Smooth muscle cell (in vitro differentiated cells): Measurements from ENCODE around the gene PLXNA2. TPM values are rescaled to one million over a fixed set of nuclear protein-coding genes. Genes with fewer than 3 reads are reported as not detected.

Experiments
- DNase-seq: peaks from one replicate; lab custom pipeline; 2025; ENCODE audit not compliant: unreplicated experiment; lab: John Stamatoyannopoulos, UW
- H2AFZ ChIP-seq: fragments of 200-600 bp; sonication (generic); 2 replicates; pipeline ENCODE4 v1.6.0; 2016; ENCODE audit warnings: antibody characterized with exemption, low read depth, mild to moderate bottlenecking
- H3F3A ChIP-seq: fragments of 200-600 bp; sonication (generic); 2 replicates; pipeline ENCODE4 v1.6.0; 2017; ENCODE audit warnings: antibody characterized with exemption, low read depth
- H3K27ac ChIP-seq: fragments of 200-600 bp; sonication (generic); 2 replicates; pipeline ENCODE4 v1.5.1; 2016; ENCODE audit warnings: low read depth, mild to moderate bottlenecking
- H3K27me3 ChIP-seq: fragments of 200-600 bp; sonication (generic); 2 replicates; pipeline ENCODE4 v1.6.1; 2016; ENCODE audit warnings: low read depth, mild to moderate bottlenecking
- H3K36me3 ChIP-seq: fragments of 200-600 bp; sonication (generic); 2 replicates; pipeline ENCODE4 v1.5.1; 2016; ENCODE audit warnings: low read depth
- H3K4me1 ChIP-seq: fragments of 200-600 bp; sonication (generic); 2 replicates; pipeline ENCODE4 v1.5.1; 2016; ENCODE audit warnings: low read depth
- H3K4me2 ChIP-seq: fragments of 200-600 bp; sonication (generic); 2 replicates; pipeline ENCODE4 v1.6.0; 2016; ENCODE audit warnings: mild to moderate bottlenecking
- H3K4me3 ChIP-seq: fragments of 200-600 bp; sonication (generic); 2 replicates; pipeline ENCODE4 v1.5.1; 2016; ENCODE audit warnings: mild to moderate bottlenecking
- H3K79me2 ChIP-seq: fragments of 200-600 bp; sonication (generic); 2 replicates; pipeline ENCODE4 v1.6.0; 2016; ENCODE audit warnings: low read depth, mild to moderate bottlenecking
- H3K9ac ChIP-seq: fragments of 200-600 bp; sonication (generic); 2 replicates; pipeline ENCODE4 v1.6.0; 2016; ENCODE audit warnings: low read depth
- H3K9me3 ChIP-seq: fragments of 200-600 bp; sonication (generic); replicated peaks from 2 replicates; pipeline ENCODE4 v1.5.1; 2016; ENCODE audit warnings: low read depth
- H4K20me1 ChIP-seq: fragments of 200-600 bp; sonication (generic); 2 replicates; pipeline ENCODE4 v1.6.0; 2016; ENCODE audit warnings: low read depth
- WGBS: methylation state at CpG from one replicate; pipeline ENCODE4 v1.1.7; 2016; ENCODE audit warnings: low lambda C conversion rate; 5-methylcytosine and 5-hydroxymethylcytosine counted together
- polyA plus RNA-seq: library from polyadenylated mRNA; unstranded; fragments of >200 nt; fragmentation: Nextera tagmentation; extraction: Ambion mirVana; gene quantifications from 2 replicates; pipeline ENCODE4 v1.2.1, GENCODE V29; 2016
- total RNA-seq: library from RNA; depleted of rRNA; stranded (reverse); fragments of >200 nt; gene quantifications from 2 replicates; pipeline ENCODE4 v1.2.3, GENCODE V29; 2014
- TF ChIP-seq, protein P1 (sequence below): fragments of 200-600 bp; sonication (generic); IDR thresholded peaks from 2 replicates; pipeline ENCODE4 v1.5.1; 2017; ENCODE audit warnings: borderline replicate concordance, mild to moderate bottlenecking, antibody characterized with exemption; ENCODE audit not compliant: insufficient read depth, poor library complexity, severe bottlenecking

Gene PLXNA2
- total and polyA plus RNA-seq, 2 experiments from 2014 or later, result 8.2 to 8.7 TPM

DNA sequence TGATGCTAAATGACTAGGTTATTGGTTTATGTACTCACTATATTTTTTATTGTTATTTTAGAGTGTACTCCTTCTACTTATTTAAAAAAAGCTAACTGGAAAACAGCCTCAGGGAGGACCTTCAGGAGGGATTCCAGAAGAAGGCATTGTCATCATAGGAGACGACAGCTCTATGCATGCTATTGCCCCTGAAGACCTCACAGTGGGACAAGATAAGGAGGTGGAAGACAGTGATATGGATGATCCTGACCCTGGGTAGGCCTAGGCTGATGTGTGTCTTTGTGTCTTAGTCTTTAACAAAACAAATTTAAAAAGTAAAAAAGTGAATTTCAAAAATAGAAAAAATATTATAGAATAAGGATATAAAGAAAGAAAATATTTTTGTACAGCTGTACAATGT lies 177.6 kb downstream of the PLXNA2 start:
- Histone ChIP-seq H3K9ac (no peak overlapping the region), H3F3A (no peaks in the 10 kb centered on the region), H4K20me1 (no peaks in the 10 kb centered on the region), H3K36me3 (no peaks in the 10 kb centered on the region), H3K27ac (no peak overlapping the region), H3K27me3 (no peaks in the 10 kb centered on the region), H3K4me2 (no peak overlapping the region), H3K9me3 (no peaks in the 10 kb centered on the region), H3K4me1 (no peaks in the 10 kb centered on the region), H3K4me3 (no peak overlapping the region), H2AFZ (no peak overlapping the region), H3K79me2 (no peaks in the 10 kb centered on the region)
- DNase-seq, result no peak
- TF ChIP-seq, protein P1, sequence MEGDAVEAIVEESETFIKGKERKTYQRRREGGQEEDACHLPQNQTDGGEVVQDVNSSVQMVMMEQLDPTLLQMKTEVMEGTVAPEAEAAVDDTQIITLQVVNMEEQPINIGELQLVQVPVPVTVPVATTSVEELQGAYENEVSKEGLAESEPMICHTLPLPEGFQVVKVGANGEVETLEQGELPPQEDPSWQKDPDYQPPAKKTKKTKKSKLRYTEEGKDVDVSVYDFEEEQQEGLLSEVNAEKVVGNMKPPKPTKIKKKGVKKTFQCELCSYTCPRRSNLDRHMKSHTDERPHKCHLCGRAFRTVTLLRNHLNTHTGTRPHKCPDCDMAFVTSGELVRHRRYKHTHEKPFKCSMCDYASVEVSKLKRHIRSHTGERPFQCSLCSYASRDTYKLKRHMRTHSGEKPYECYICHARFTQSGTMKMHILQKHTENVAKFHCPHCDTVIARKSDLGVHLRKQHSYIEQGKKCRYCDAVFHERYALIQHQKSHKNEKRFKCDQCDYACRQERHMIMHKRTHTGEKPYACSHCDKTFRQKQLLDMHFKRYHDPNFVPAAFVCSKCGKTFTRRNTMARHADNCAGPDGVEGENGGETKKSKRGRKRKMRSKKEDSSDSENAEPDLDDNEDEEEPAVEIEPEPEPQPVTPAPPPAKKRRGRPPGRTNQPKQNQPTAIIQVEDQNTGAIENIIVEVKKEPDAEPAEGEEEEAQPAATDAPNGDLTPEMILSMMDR, result no peak
- 89% methylated on average over 1 of the region's 1 CpG for WGBS

GRCh38 chr1:208065862-208066261 lies 178.3 kb downstream of the PLXNA2 start:
- Histone ChIP-seq H3K9me3 (no peaks in the 10 kb centered on the region), H4K20me1 (no peaks in the 10 kb centered on the region), H3K4me1 (no peaks in the 10 kb centered on the region), H3K27ac (no peak overlapping the region), H3K27me3 (no peaks in the 10 kb centered on the region), H3F3A (no peaks in the 10 kb centered on the region), H3K4me2 (no peak overlapping the region), H3K4me3 (no peak overlapping the region), H3K9ac (no peak overlapping the region), H3K79me2 (no peaks in the 10 kb centered on the region), H3K36me3 (no peaks in the 10 kb centered on the region), H2AFZ (no peak overlapping the region)
- no peak for DNase-seq
- TF ChIP-seq, protein P1, result no peak

DNA sequence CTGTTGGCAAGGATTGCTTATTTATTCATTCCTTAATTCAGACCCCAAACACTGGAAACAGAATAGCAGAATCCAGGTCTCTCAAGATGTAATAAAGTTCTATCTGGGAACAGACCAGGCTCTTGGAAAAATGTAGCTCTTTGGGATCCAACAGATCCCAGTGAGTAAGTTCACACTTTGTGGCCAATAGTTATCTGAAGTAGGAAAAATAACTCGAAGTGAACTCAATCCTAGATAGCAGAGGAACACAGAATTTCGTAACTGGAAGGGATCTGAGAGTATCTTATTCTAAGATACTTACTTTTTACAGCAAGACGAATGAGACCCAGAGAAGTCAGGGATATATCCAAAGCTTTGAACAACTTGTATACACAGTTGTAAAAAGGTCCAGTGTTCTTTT lies 182.6 kb downstream of the PLXNA2 start:
- Histone ChIP-seq H3K9me3 (no peaks in the 10 kb centered on the region), H3K9ac (no peak overlapping the region), H3K4me2 (no peak overlapping the region), H3F3A (no peaks in the 10 kb centered on the region), H3K4me1 (no peaks in the 10 kb centered on the region), H4K20me1 (no peaks in the 10 kb centered on the region), H3K36me3 (no peaks in the 10 kb centered on the region), H3K27ac (no peak overlapping the region), H2AFZ (no peak overlapping the region), H3K27me3 (no peaks in the 10 kb centered on the region), H3K79me2 (no peaks in the 10 kb centered on the region), H3K4me3 (no peak overlapping the region)
- TF ChIP-seq, protein P1, result no peak
- no peak for DNase-seq
- WGBS, result 42% methylated on average over 3 of the region's 3 CpGs

DNA sequence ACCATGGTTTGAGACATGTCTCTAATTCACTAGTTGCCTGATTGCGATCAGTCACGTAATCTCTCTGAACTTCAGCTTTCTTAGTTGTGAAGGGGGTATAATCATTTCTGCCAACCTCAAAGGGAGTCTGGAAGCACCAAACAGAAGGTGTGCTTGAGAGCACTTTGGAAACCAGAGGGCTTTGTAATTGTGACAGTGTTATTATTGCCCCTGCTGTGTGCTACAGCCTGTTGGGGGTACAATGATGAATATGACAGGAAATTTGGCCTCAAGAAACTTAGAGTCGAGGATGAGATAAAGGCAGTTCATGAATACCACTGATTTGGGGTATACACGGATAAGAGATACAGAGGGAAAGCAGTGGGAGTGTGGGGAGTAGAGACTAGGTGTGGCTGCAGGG lies 183.1 kb downstream of the PLXNA2 start:
- Histone ChIP-seq H3K36me3 (no peaks in the 10 kb centered on the region), H3K9me3 (no peaks in the 10 kb centered on the region), H4K20me1 (no peaks in the 10 kb centered on the region), H3K27me3 (no peaks in the 10 kb centered on the region), H3K79me2 (no peaks in the 10 kb centered on the region), H2AFZ (no peak overlapping the region), H3K9ac (no peak overlapping the region), H3K4me1 (no peaks in the 10 kb centered on the region), H3K27ac (no peak overlapping the region), H3K4me3 (no peak overlapping the region), H3K4me2 (no peak overlapping the region), H3F3A (no peaks in the 10 kb centered on the region)
- TF ChIP-seq, protein P1, result no peak
- WGBS, result 82% methylated on average over 4 of the region's 4 CpGs
- DNase-seq, result no peak
